ENCODE data around the gene SLC35D1.
A peak's percentile ranks its signal among the peaks of the same experiment; 100 is the strongest.

The SLC35D1 gene

DNA sequence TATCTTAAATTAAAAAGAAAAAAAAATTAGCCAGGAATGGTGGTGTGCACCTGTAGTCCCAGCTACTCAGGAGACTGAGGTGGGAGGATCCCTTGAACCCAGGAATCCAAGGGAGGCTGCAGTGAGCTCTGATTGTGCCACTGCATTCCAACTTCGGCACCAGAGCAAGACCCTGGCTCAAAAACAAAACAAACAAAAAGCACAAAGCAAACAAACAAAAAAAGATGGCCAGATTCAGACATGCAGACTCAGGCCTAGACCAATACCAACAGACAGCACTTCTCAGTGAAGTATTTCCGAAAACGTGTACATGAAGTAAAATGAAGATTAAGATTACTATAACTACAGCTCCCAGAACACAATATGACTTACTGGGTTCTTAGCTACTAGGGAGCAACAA is 10.6 kb downstream of the SLC35D1 start:
- TF ChIP-seq POLR2AphosphoS5 (IDR thresholded peaks at IDR 0.05; ENCODE audit: low read depth, low read length) (no peak), POLR2A (IDR thresholded peaks at IDR 0.05; ENCODE audit: low read depth, low read length) (no peak), TAF1 (IDR thresholded peaks at IDR 0.05; ENCODE audit: borderline replicate concordance, low read depth, low read length) (no peak)
- FAIRE-seq, result no peak
- no peak for DNase-seq (ENCODE audit: insufficient read length)

DNA sequence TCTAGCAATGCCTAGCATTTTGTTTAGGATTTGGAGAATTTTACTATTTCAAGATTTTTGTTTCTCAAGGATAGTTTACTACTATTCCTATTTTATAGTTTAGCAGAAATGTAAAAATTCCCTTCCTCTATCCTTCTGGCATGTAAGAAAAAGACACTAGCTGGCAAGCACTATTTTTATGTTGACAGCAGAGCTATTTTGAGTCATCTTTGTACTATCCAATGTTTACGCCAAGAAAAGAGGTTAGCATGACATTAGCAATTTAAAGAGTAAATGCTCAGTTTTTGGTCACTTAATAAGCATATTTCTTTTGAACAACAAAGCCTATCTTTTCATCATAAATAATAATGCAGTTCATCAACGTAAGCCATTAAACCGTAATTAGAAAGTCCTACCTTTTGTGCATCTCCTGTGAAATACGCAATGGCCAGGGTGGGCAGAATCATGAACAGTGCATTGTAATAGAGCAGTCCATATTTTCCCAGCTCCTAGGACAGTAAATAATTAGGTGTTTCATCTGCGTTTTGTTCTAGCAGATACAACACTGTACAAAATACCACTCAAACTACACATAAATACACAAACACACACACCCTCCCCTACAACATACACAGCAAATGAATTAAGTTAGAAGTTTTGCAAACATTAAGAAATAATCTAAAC is 12.0 kb downstream of the SLC35D1 start:
- no peak for DNase-seq (ENCODE audit: insufficient read length)
- FAIRE-seq, result no peak
- TF ChIP-seq POLR2A (IDR thresholded peaks at IDR 0.05; ENCODE audit: low read depth, low read length), result no peak
- TF ChIP-seq TAF1 (IDR thresholded peaks at IDR 0.05; ENCODE audit: borderline replicate concordance, low read depth, low read length), result no peak
- TF ChIP-seq POLR2AphosphoS5 (IDR thresholded peaks at IDR 0.05; ENCODE audit: low read depth, low read length), result no peak

GRCh38 chr1:67040405-67040804 is 13.5 kb downstream of the SLC35D1 start:
- TF ChIP-seq TAF1 (IDR thresholded peaks at IDR 0.05; ENCODE audit: borderline replicate concordance, low read depth, low read length) (no peak), POLR2A (IDR thresholded peaks at IDR 0.05; ENCODE audit: low read depth, low read length) (no peak), POLR2AphosphoS5 (IDR thresholded peaks at IDR 0.05; ENCODE audit: low read depth, low read length) (no peak)
- FAIRE-seq, result no peak
- no peak for DNase-seq (ENCODE audit: insufficient read length)

DNA sequence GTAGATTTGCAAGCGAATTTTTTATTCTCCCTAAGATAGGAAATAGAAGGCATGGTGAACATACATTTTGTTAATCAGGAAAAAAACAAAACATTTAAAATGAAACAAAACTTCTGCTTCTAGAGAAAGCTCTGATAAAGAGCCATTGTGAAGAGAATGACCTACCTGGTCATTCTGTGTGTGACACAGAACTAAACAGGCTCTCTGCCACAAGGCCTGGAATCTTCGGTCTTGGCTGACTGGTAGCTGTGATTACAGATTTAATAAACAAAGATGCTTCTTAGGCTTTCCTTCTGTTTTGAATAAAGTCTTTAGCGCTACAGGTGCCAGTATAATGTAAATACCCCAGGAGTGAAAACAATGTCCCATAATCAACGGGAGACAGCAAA is 22.1 kb downstream of the SLC35D1 start:
- DNase-seq (ENCODE audit: insufficient read length) (no peak), FAIRE-seq (no peak)
- TF ChIP-seq TAF1 (IDR thresholded peaks at IDR 0.05; ENCODE audit: borderline replicate concordance, low read depth, low read length), result no peak
- no peak for TF ChIP-seq POLR2AphosphoS5 (IDR thresholded peaks at IDR 0.05; ENCODE audit: low read depth, low read length)
- TF ChIP-seq POLR2A (IDR thresholded peaks at IDR 0.05; ENCODE audit: low read depth, low read length), result no peak

GRCh38 chr1:67031121-67031858 is 22.7 kb downstream of the SLC35D1 start:
- FAIRE-seq, result no peak
- no peak for DNase-seq (ENCODE audit: insufficient read length)
- no peak for TF ChIP-seq TAF1 (IDR thresholded peaks at IDR 0.05; ENCODE audit: borderline replicate concordance, low read depth, low read length)
- no peak for TF ChIP-seq POLR2AphosphoS5 (IDR thresholded peaks at IDR 0.05; ENCODE audit: low read depth, low read length)
- TF ChIP-seq POLR2A (IDR thresholded peaks at IDR 0.05; ENCODE audit: low read depth, low read length), result no peak

DNA sequence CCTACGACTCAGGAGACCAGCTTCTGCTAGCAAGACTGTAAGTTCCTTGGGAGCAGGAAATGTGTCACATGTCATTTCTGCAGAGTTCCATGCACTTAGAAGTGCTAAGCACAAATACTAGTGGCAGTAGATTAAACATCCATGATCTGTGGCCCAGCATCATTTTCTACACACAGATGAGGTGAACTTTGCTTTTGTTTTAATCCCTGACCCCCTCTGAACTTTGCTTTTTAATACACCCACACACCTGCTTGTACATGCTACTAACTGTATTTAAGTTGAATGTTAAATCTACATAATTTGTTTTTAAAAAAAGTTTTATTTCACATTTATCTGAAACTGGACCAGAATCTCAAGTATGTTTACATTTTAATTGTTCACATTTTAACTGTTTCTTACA is 24.5 kb downstream of the SLC35D1 start:
- DNase-seq (ENCODE audit: insufficient read length) (no peak), FAIRE-seq (no peak)
- TF ChIP-seq POLR2AphosphoS5 (IDR thresholded peaks at IDR 0.05; ENCODE audit: low read depth, low read length) (no peak), TAF1 (IDR thresholded peaks at IDR 0.05; ENCODE audit: borderline replicate concordance, low read depth, low read length) (no peak), POLR2A (IDR thresholded peaks at IDR 0.05; ENCODE audit: low read depth, low read length) (no peak)

DNA sequence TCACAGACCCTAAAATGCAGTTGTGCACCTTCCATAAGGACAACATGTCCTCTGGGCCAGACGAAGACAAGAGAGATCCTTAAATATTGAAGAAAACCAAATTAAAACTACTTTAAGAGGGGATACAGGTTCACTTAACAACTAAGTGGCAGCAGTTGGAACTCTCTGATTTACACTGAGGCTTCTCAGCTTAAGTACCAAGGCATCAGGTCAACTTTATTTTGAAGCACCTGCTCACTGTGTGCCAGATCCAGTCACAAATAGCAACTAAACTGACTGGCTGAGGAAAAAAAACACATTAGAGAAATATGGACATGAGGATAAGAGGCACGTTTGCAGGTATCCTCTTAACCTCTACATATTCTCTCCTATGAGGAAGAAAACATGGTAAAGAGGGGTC is 33.2 kb downstream of the SLC35D1 start:
- TF ChIP-seq TAF1 (IDR thresholded peaks at IDR 0.05; ENCODE audit: borderline replicate concordance, low read depth, low read length), result no peak
- no peak for TF ChIP-seq POLR2A (IDR thresholded peaks at IDR 0.05; ENCODE audit: low read depth, low read length)
- TF ChIP-seq POLR2AphosphoS5 (IDR thresholded peaks at IDR 0.05; ENCODE audit: low read depth, low read length), result no peak
- DNase-seq (ENCODE audit: insufficient read length) (no peak), FAIRE-seq (no peak)

DNA sequence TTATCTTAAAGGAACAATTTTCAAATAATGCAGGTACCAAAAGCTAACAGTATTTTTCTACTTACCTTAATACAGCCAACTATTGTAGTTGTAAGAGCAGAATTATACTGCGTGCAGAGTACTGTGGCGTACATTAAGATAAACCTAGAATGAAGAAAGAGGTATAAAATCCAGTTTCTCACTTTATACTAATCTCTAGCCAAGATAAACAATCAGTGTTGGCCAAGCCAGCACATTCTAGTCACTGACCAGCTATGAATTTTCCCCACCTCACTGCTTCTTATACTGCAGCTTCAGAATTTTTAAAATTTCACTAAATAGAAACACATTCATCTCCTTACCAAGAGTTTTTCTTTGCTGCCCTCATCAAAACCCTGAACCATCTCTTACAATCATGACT is 33.6 kb downstream of the SLC35D1 start:
- TF ChIP-seq TAF1 (IDR thresholded peaks at IDR 0.05; ENCODE audit: borderline replicate concordance, low read depth, low read length) (no peak), POLR2AphosphoS5 (IDR thresholded peaks at IDR 0.05; ENCODE audit: low read depth, low read length) (no peak), POLR2A (IDR thresholded peaks at IDR 0.05; ENCODE audit: low read depth, low read length) (no peak)
- DNase-seq (ENCODE audit: insufficient read length) (no peak), FAIRE-seq (no peak)

- DNase-seq (ENCODE audit: insufficient read length) (no peak), FAIRE-seq (no peak)
- no peak for TF ChIP-seq POLR2A (IDR thresholded peaks at IDR 0.05; ENCODE audit: low read depth, low read length)
Measured at GRCh38 chr1:67019600-67020136, 34.3 kb downstream of the SLC35D1 start.

DNA sequence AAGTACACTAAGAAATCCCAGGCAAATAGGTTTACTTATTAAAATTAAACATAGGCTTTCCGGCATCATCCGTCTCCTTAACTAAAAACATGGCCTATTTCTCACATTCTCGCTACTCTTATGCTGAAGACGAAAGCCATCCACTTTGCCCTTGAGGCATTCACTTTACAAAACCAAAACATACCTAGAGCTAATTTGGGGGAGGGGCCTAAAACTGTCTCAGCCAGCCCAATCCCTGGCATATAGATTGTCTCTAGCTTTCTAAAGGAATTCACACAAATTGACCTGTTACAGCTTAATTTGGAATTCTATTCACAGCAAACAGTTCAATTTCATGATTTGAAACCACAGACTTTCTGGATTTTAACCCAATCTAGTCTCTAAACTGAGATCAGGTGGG is 34.8 kb downstream of the SLC35D1 start:
- TF ChIP-seq POLR2A (IDR thresholded peaks at IDR 0.05; ENCODE audit: low read depth, low read length) (no peak), TAF1 (IDR thresholded peaks at IDR 0.05; ENCODE audit: borderline replicate concordance, low read depth, low read length) (no peak), POLR2AphosphoS5 (IDR thresholded peaks at IDR 0.05; ENCODE audit: low read depth, low read length) (no peak)
- DNase-seq (ENCODE audit: insufficient read length), result no peak
- FAIRE-seq, result no peak

GRCh38 chr1:67018574-67018973 is 35.4 kb downstream of the SLC35D1 start:
- TF ChIP-seq POLR2AphosphoS5 (IDR thresholded peaks at IDR 0.05; ENCODE audit: low read depth, low read length) (no peak), TAF1 (IDR thresholded peaks at IDR 0.05; ENCODE audit: borderline replicate concordance, low read depth, low read length) (no peak), POLR2A (IDR thresholded peaks at IDR 0.05; ENCODE audit: low read depth, low read length) (no peak)
- FAIRE-seq, result no peak
- no peak for DNase-seq (ENCODE audit: insufficient read length)

DNA sequence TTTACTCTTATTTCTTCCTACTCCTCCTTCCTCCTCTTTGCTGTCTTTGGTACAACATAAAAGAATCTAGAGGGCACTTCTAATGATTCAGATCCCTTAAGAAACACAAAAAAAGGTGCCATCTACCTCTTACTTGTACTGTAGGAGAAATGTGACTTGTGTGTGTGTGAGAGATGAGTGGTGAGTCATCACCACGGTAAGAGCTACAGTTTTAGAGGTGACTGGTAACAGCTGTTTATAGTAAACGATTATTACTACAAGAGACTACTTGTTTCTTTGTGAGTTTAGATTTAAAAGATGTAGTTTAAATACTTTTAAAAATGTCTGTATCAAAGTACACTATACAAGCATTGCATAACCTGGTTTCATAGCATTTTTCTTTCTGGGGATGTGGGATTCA is 40.4 kb downstream of the SLC35D1 start:
- TF ChIP-seq POLR2A (IDR thresholded peaks at IDR 0.05; ENCODE audit: low read depth, low read length) (no peak), TAF1 (IDR thresholded peaks at IDR 0.05; ENCODE audit: borderline replicate concordance, low read depth, low read length) (no peak), POLR2AphosphoS5 (IDR thresholded peaks at IDR 0.05; ENCODE audit: low read depth, low read length) (no peak)
- FAIRE-seq, result peak; percentile 42
- no peak for DNase-seq (ENCODE audit: insufficient read length)

Measured in GM12892 (cell line).